Activated CD4-positive, alpha-beta T cell treated with anti-CD3 and anti-CD28 coated beads, Interleukin-10, Interleukin-2, amounts not matched to agents 100 ng/mL and 50 ng/mL, durations not matched to agents 16 hours and 8 hours (primary cell): Measurements from ENCODE around the gene PRKCSH.

Experiments used
- DNase-seq: peaks from one replicate; pipeline ENCODE4 v3.0.0-alpha.2; 2020

Gene PRKCSH

GRCh38 chr19:11479090-11479897 lies 43.9 kb downstream of the PRKCSH start:
- DNase-seq: peak; percentile 54

DNA sequence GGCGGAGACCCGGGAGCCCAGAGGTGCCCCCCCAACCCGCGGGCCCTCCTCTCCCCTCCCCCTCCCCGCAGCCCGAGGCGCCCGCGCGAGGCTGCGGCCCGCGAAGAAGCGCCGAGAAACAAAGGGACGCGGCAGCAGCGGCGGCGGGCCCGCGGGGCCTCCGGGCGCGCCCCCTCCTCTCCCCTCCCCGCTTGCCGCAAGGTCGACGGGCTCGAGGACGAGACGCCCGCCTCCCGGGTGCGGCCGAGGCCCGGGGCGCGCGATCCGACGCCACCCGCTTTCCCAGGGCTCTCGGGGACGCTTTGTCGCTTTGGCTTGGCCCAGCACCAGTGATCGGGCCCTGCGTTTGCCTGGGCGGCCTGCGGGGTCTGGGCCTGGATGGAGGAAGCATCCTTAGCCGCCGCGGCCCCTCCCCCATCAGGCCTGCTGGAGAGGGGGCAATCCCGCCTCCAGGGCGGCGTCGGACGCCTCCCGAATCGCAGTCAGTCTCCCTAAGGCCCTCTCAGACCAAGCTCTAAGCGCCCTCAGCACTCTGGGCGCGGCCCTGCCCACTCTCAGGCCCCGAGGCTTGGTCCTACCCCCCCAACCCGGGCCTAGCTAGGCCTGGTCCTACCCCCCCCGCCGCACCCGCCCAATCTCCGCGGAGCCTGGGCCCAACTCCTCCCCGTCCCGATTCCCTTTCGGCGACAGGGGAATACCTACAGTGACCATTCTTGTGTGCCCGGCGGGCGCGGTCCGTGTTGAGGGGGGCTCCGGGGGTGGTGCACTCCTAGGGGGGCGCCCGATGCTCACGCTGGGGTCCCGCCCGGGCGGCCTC lies 44.7 kb downstream of the PRKCSH start:
- no peak for DNase-seq

- no peak for DNase-seq
These were observed 45.5 kb downstream of the PRKCSH start, which contains the start of gene ELAVL3 for GRCh38 chr19:11480715-11481533. TSS of gene ELAVL3 (minus strand) at chr19:11481046. CDS start at chr19:11480608, 438 bp downstream.

GRCh38 chr19:11481534-11482383 lies 46.3 kb downstream of the PRKCSH start:
- peak; percentile 90 for DNase-seq

DNA sequence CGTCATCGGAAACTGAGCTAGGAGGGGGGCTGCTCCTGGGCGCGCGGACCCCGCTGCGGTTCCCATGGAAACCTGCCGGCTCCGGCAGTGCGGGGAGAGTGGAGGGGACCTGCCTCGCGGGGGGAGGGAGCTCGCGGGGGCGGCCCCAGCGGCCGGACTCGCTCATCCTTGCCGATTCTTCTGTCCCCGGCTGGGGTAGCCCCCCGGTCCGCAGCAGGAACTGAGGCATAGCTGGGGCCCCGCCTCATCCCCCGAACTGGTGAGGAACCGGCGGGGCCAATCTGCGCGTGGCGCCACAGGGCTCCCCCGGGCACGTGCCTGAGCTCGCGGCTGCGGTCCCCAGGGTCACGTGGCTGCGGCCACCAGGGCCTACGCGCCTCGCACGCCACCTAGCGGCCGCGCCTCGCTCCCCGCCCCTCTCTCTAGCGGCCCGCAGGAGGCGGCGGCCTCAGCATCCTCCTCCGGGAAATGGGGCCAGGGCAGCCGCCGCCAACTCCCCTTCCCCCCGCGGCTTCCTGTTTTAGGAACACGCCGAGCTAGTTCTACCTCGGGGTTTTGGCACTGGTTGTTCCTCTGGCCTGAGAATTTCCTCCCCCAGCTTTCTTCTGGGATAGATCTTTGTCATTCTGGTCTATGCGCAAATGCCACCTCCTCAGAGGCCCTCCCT lies 47.1 kb downstream of the PRKCSH start:
- peak; percentile 94 for DNase-seq

- DNase-seq: no peak
These were observed 48.1 kb downstream of the PRKCSH start for GRCh38 chr19:11483366-11484111.

DNA sequence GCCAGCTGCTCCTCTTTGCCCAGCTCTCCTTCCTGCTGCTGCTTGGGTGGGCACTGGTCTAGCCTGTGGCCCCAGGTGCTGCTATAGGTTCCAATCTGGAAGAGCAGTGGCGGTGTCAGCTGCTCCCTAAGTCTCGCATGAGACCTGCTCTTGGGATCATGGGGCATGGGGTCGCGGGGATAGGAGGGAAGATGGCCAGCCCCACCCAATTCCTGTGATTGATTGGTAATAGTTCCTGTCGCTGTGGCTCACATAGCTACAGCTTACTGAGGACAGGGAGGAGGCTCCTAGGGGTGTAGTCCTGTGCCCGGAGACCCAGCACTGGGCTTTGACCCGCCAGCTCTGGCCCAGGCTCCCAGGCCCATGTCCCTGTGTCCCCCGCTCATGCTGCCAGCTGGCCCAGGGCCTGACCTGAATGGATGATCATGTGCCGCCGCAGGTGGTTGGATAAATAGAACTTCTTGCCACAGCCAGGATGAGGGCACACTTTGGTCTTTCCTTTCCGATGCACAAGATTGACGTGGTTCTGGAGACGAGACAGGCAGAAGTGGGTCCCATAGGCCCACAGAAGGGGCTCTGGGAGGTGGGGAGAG lies 49.9 kb downstream of the PRKCSH start:
- no peak for DNase-seq

DNA sequence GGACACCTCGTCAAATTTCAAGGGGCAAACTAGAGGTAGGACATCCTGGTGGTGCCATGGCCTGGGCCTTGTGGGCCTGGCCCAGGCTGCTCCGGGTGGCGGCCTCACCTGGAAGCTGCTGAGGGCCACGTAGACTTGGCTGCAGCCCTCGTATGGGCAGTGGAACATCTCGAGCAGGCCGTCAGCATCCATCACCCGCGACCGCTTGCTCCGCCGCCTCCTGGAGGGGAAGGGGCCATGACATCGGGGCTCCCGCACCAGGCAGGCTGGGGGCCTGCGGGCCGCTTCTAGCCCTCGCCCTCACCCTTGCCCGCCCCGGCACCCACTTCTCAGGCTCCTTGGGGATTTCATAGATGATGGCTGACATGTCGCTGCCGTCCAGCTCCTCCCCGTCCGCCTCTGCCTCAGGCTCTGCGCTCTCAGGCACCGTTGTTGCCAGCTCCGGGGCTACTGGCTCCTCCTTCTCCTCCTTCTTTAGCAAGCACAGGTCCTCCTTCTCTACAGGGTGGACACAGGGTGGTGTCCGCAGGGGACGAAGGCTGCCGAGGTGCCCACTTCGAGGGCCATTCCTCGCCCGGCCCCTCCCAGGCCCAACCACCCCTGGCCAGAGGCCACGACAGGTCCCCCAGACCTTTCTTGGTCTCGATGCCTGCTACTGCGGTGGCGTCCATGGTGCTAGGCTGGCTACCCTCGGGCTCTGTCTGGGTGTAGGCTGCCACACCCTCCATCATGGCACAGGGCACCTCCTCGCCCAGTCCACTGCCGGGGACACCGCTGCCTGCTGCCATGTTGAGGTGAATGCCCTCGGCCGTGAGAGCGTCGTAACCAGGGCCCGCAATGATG lies 51.4 kb downstream of the PRKCSH start:
- DNase-seq: no peak

DNA sequence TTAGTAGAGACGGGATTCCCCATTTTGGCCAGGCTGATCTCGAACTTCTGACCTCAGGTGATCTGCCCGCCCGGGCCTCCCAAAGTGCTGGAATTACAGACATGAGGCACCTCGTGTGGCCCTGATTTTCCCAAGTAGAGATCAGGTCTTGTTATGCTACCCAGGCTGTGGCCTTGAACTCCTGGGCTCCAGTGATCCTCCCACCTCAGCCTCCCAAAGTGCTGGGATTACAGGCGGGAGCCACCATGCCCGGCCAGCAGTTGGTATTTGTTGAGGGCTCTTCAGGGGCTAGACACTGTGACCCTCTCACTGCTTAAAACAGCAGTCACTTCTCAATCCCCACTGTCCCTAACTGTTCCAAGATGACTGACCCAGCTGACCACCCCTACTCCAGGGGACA lies 53.9 kb downstream of the PRKCSH start:
- no peak for DNase-seq

- no peak for DNase-seq
These were observed 59.3 kb downstream of the PRKCSH start for GRCh38 chr19:11494634-11495285.

GRCh38 chr19:11495481-11495880 lies 60.0 kb downstream of the PRKCSH start:
- no peak for DNase-seq

DNA sequence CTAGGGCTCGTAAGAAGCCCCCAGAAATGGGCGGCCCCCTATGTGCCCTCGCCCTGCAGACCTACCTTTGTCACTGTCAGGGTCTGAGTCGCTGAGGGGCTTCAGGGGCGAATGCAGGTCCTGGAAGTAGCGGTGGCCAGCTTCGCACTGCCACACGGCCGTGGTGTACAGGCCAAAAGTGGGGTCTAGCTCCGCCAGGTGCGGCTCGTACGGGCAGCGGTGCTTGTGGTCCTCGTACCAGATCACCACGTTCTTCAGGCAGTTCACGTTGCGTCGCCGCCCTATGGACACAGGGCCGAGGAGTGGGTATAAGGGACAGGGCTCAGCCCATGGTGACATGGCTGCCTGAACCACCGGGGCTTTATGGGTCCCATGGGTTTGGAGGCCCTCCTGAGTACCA lies 60.5 kb downstream of the PRKCSH start:
- DNase-seq: no peak

- peak; percentile 77 for DNase-seq
These were observed 61.1 kb downstream of the PRKCSH start for GRCh38 chr19:11496391-11497163.

DNA sequence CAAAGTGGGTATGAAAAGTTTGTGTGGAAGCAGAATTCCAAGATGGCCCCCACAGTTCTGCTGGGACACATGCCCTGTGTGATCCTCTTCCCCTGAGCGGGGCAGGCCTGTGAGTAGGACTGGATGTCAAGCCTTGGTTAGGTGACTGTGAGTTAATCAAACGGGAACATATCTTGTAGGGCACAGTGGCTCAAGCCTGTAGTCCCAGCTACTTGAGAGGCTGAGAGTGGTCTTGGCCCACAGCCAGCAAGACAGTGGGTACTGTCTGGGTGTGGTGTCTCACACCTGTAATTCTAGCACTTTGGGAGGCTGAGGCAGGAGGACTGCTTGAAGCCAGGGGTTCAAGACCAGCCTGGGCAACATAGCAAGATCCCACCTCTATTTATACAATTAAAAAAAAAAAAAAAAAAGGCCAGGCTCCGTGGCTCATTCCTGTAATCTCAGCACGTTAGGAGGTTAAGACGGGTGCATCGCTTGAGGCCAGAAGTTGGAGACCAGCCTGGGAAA lies 63.8 kb downstream of the PRKCSH start:
- DNase-seq: no peak

GRCh38 chr19:11499890-11500420 lies 64.5 kb downstream of the PRKCSH start:
- no peak for DNase-seq
